Measurements from ENCODE around the gene FAM76B. TPM values are rescaled to one million over a fixed set of nuclear protein-coding genes. Genes with fewer than 3 reads are reported as not detected.
A peak's percentile ranks its signal among the peaks of the same experiment; 100 is the strongest.

FAM76B gene
- 10 to 100 TPM; 21.6 to 49.3 TPM for total RNA-seq

- Histone ChIP-seq H3K27ac (peak within 1 kb of the TSS; percentile 98 to 99), H3K4me1 (ENCODE audit: control insufficient read depth in 1 of 2, low read depth in 2 of 2) (peaks cover 5 to 28% of the 10 kb centered on the region in 2 donors), H3K9me3 (no peaks in the 10 kb centered on the region), H3K36me3 (peaks cover 21% of the 10 kb centered on the region), H3K4me3 (peak within 1 kb of the TSS; percentile 82), H3K27me3 (replicated peaks; ENCODE audit: insufficient read depth) (no peaks in the 10 kb centered on the region)
- no peak for TF ChIP-seq CTCF (IDR thresholded peaks at IDR 0.05)
- DNase-seq (ENCODE audit: low spot score) (peak; percentile 88), ATAC-seq (ENCODE audit: insufficient number of reproducible peaks, low FRiP score, low read depth) (peak; percentile 97)
Measured at GRCh38 chr11:95789506-95790122, at the start of gene FAM76B. FAM76B (minus strand) TSS chr11:95789782; CDS start chr11:95789478, 304 bp downstream.

GRCh38 chr11:95835768-95836488 is 46.3 kb upstream of the FAM76B start:
- ATAC-seq (ENCODE audit: insufficient number of reproducible peaks, low FRiP score, low read depth) (no peak), DNase-seq (ENCODE audit: low spot score) (peak; percentile 12)
- Histone ChIP-seq H3K36me3 (peaks cover 17% of the 10 kb centered on the region), H3K4me3 (no peak overlapping the region), H3K27me3 (replicated peaks; ENCODE audit: insufficient read depth) (no peaks in the 10 kb centered on the region), H3K4me1 (ENCODE audit: control insufficient read depth in 1 of 2, low read depth in 2 of 2) (peaks cover 0 to 6% of the 10 kb centered on the region in 2 donors), H3K9me3 (no peaks in the 10 kb centered on the region), H3K27ac (no peak overlapping the region)
- TF ChIP-seq CTCF (IDR thresholded peaks at IDR 0.05) = peak; percentile 76

GRCh38 chr11:95835351-95835750 is 45.8 kb upstream of the FAM76B start:
- Histone ChIP-seq H3K4me3 (no peak overlapping the region), H3K27ac (no peak overlapping the region), H3K9me3 (no peaks in the 10 kb centered on the region), H3K4me1 (ENCODE audit: control insufficient read depth in 1 of 2, low read depth in 2 of 2) (peaks cover 0 to 6% of the 10 kb centered on the region in 2 donors), H3K36me3 (peaks cover 17% of the 10 kb centered on the region), H3K27me3 (replicated peaks; ENCODE audit: insufficient read depth) (no peaks in the 10 kb centered on the region)
- DNase-seq (ENCODE audit: low spot score) (no peak), ATAC-seq (ENCODE audit: insufficient number of reproducible peaks, low FRiP score, low read depth) (no peak)
- TF ChIP-seq CTCF (IDR thresholded peaks at IDR 0.05) = no peak

- ATAC-seq (ENCODE audit: insufficient number of reproducible peaks, low FRiP score, low read depth) (no peak), DNase-seq (ENCODE audit: low spot score) (no peak)
- peaks cover 0 to 6% of the 10 kb centered on the region in 2 donors for H3K4me1 ChIP-seq (ENCODE audit: control insufficient read depth in 1 of 2, low read depth in 2 of 2)
- no peak overlapping the region for H3K4me3 ChIP-seq
- no peaks in the 10 kb centered on the region for H3K27me3 ChIP-seq (replicated peaks; ENCODE audit: insufficient read depth)
- peaks cover 18% of the 10 kb centered on the region for H3K36me3 ChIP-seq
- H3K9me3 ChIP-seq = no peaks in the 10 kb centered on the region
- no peak for TF ChIP-seq CTCF (IDR thresholded peaks at IDR 0.05)
- H3K27ac ChIP-seq = no peak overlapping the region
Measured at GRCh38 chr11:95833378-95833777, 43.8 kb upstream of the FAM76B start.

- Histone ChIP-seq H3K27ac (no peak overlapping the region), H3K4me1 (ENCODE audit: control insufficient read depth in 1 of 2, low read depth in 2 of 2) (peaks cover 0 to 6% of the 10 kb centered on the region in 2 donors), H3K9me3 (no peaks in the 10 kb centered on the region), H3K4me3 (no peak overlapping the region), H3K36me3 (peaks cover 22% of the 10 kb centered on the region), H3K27me3 (replicated peaks; ENCODE audit: insufficient read depth) (no peaks in the 10 kb centered on the region)
- ATAC-seq (ENCODE audit: insufficient number of reproducible peaks, low FRiP score, low read depth) (no peak), DNase-seq (ENCODE audit: low spot score) (no peak)
- TF ChIP-seq CTCF (IDR thresholded peaks at IDR 0.05) = no peak
Measured at GRCh38 chr11:95832763-95833162, 43.2 kb upstream of the FAM76B start.
